Activated T-cell treated with anti-CD3 and anti-CD28 coated beads, Interleukin-2, amount 50 U/mL, for 24 hours (primary cell): ENCODE data around the gene COL19A1.

Experiments
- DNase-seq: peaks from one replicate; pipeline ENCODE4 v3.0.0-alpha.2; 2020
- H3K27ac Mint-ChIP-seq: 2 replicates; pipeline ENCODE4 v1.8.0; 2020; ENCODE audit warnings: mild to moderate bottlenecking, mixed read lengths
- H3K27me3 Mint-ChIP-seq: 2 replicates; pipeline ENCODE4 v1.8.0; 2020; ENCODE audit warnings: mixed read lengths
- H3K36me3 Mint-ChIP-seq: 2 replicates; pipeline ENCODE4 v1.8.0; 2020; ENCODE audit warnings: low read depth, mixed read lengths
- H3K4me1 Mint-ChIP-seq: 2 replicates; pipeline ENCODE4 v1.8.0; 2020; ENCODE audit warnings: low read depth, mixed read lengths
- H3K4me3 Mint-ChIP-seq: 2 replicates; pipeline ENCODE4 v1.8.0; 2020; ENCODE audit warnings: mild to moderate bottlenecking, moderate library complexity, mixed read lengths
- H3K9me3 Mint-ChIP-seq: 2 replicates; pipeline ENCODE4 v1.8.0; 2020; ENCODE audit warnings: mixed read lengths

COL19A1 gene

GRCh38 chr6:70145178-70145577 is 278.8 kb downstream of the COL19A1 start:
- Mint-ChIP-seq H3K27me3 (peaks cover 3% of the 10 kb centered on the region), H3K9me3 (peaks cover 3% of the 10 kb centered on the region), H3K4me3 (no peak overlapping the region), H3K27ac (no peak overlapping the region), H3K4me1 (no peaks in the 10 kb centered on the region), H3K36me3 (no peaks in the 10 kb centered on the region)
- DNase-seq, result no peak

- Mint-ChIP-seq H3K27ac (no peak overlapping the region), H3K9me3 (peaks cover 3% of the 10 kb centered on the region), H3K27me3 (peaks cover 3% of the 10 kb centered on the region), H3K36me3 (no peaks in the 10 kb centered on the region), H3K4me1 (no peaks in the 10 kb centered on the region), H3K4me3 (no peak overlapping the region)
- DNase-seq, result no peak
Observed at GRCh38 chr6:70149209-70149788, 282.9 kb downstream of the COL19A1 start.

GRCh38 chr6:70150521-70150920 is 284.2 kb downstream of the COL19A1 start:
- Mint-ChIP-seq H3K4me3 (no peak overlapping the region), H3K4me1 (no peaks in the 10 kb centered on the region)

GRCh38 chr6:70151616-70152015 is 285.3 kb downstream of the COL19A1 start:
- peaks cover 2% of the 10 kb centered on the region for H3K27me3 Mint-ChIP-seq
- H3K4me3 Mint-ChIP-seq, result no peak overlapping the region
- H3K4me1 Mint-ChIP-seq, result no peaks in the 10 kb centered on the region
- no peak for DNase-seq
- H3K27ac Mint-ChIP-seq, result no peak overlapping the region
- H3K36me3 Mint-ChIP-seq, result no peaks in the 10 kb centered on the region
- H3K9me3 Mint-ChIP-seq, result no peaks in the 10 kb centered on the region

More at GRCh38 chr6:70150521-70150920, 284.2 kb downstream of the COL19A1 start:
- no peaks in the 10 kb centered on the region for H3K9me3 Mint-ChIP-seq
- H3K27me3 Mint-ChIP-seq, result no peaks in the 10 kb centered on the region
- no peak overlapping the region for H3K27ac Mint-ChIP-seq
- H3K36me3 Mint-ChIP-seq, result no peaks in the 10 kb centered on the region
- no peak for DNase-seq

GRCh38 chr6:70152786-70153185 is 286.4 kb downstream of the COL19A1 start:
- Mint-ChIP-seq H3K27ac (no peak overlapping the region), H3K27me3 (peaks cover 4% of the 10 kb centered on the region), H3K9me3 (no peaks in the 10 kb centered on the region), H3K4me3 (no peak overlapping the region), H3K36me3 (no peaks in the 10 kb centered on the region), H3K4me1 (no peaks in the 10 kb centered on the region)
- DNase-seq, result no peak

- Mint-ChIP-seq H3K36me3 (no peaks in the 10 kb centered on the region), H3K4me1 (no peaks in the 10 kb centered on the region), H3K4me3 (no peak overlapping the region)
Observed at GRCh38 chr6:70157086-70157485, 290.7 kb downstream of the COL19A1 start.

GRCh38 chr6:70160276-70160675 is 293.9 kb downstream of the COL19A1 start:
- Mint-ChIP-seq H3K27me3 (peaks cover 28% of the 10 kb centered on the region), H3K36me3 (no peaks in the 10 kb centered on the region), H3K4me3 (no peak overlapping the region), H3K4me1 (no peaks in the 10 kb centered on the region), H3K27ac (no peak overlapping the region), H3K9me3 (no peaks in the 10 kb centered on the region)
- no peak for DNase-seq

More at GRCh38 chr6:70157086-70157485, 290.7 kb downstream of the COL19A1 start:
- DNase-seq, result no peak
- H3K27me3 Mint-ChIP-seq, result peaks cover 11% of the 10 kb centered on the region
- no peak overlapping the region for H3K27ac Mint-ChIP-seq
- H3K9me3 Mint-ChIP-seq, result no peaks in the 10 kb centered on the region

GRCh38 chr6:70162972-70163371 is 296.6 kb downstream of the COL19A1 start:
- no peak overlapping the region for H3K27ac Mint-ChIP-seq
- DNase-seq, result no peak
- peaks cover 40% of the 10 kb centered on the region for H3K27me3 Mint-ChIP-seq
- peaks cover 3% of the 10 kb centered on the region for H3K4me1 Mint-ChIP-seq
- H3K9me3 Mint-ChIP-seq, result no peaks in the 10 kb centered on the region
- no peak overlapping the region for H3K4me3 Mint-ChIP-seq
- no peaks in the 10 kb centered on the region for H3K36me3 Mint-ChIP-seq

- no peak overlapping the region for H3K4me3 Mint-ChIP-seq
- H3K27me3 Mint-ChIP-seq, result peaks cover 41% of the 10 kb centered on the region
- peaks cover 3% of the 10 kb centered on the region for H3K4me1 Mint-ChIP-seq
- H3K36me3 Mint-ChIP-seq, result no peaks in the 10 kb centered on the region
- H3K9me3 Mint-ChIP-seq, result no peaks in the 10 kb centered on the region
- no peak for DNase-seq
- no peak overlapping the region for H3K27ac Mint-ChIP-seq
Observed at GRCh38 chr6:70163795-70164194, 297.4 kb downstream of the COL19A1 start.

- no peak overlapping the region for H3K27ac Mint-ChIP-seq
- no peak for DNase-seq
- no peak overlapping the region for H3K4me3 Mint-ChIP-seq
- no peaks in the 10 kb centered on the region for H3K9me3 Mint-ChIP-seq
- H3K27me3 Mint-ChIP-seq, result peaks cover 44% of the 10 kb centered on the region
- H3K36me3 Mint-ChIP-seq, result no peaks in the 10 kb centered on the region
- peaks cover 3% of the 10 kb centered on the region for H3K4me1 Mint-ChIP-seq
Observed at GRCh38 chr6:70164556-70164955, 298.2 kb downstream of the COL19A1 start.

GRCh38 chr6:70166088-70166958 is 300.0 kb downstream of the COL19A1 start:
- peak; percentile 40 for DNase-seq
- Mint-ChIP-seq H3K36me3 (no peaks in the 10 kb centered on the region), H3K27ac (no peak overlapping the region), H3K27me3 (peaks cover 42% of the 10 kb centered on the region), H3K4me3 (no peak overlapping the region), H3K9me3 (no peaks in the 10 kb centered on the region), H3K4me1 (peaks cover 3% of the 10 kb centered on the region)

GRCh38 chr6:70168681-70169377 is 302.5 kb downstream of the COL19A1 start:
- H3K36me3 Mint-ChIP-seq, result no peaks in the 10 kb centered on the region
- DNase-seq, result no peak
- H3K27me3 Mint-ChIP-seq, result peaks cover 37% of the 10 kb centered on the region
- no peaks in the 10 kb centered on the region for H3K9me3 Mint-ChIP-seq
- no peak overlapping the region for H3K27ac Mint-ChIP-seq
- peaks cover 3% of the 10 kb centered on the region for H3K4me1 Mint-ChIP-seq
- no peak overlapping the region for H3K4me3 Mint-ChIP-seq

GRCh38 chr6:70171236-70171635 is 304.9 kb downstream of the COL19A1 start:
- no peaks in the 10 kb centered on the region for H3K36me3 Mint-ChIP-seq
- no peaks in the 10 kb centered on the region for H3K9me3 Mint-ChIP-seq
- H3K27ac Mint-ChIP-seq, result no peak overlapping the region
- DNase-seq, result no peak
- no peak overlapping the region for H3K4me3 Mint-ChIP-seq
- H3K27me3 Mint-ChIP-seq, result peaks cover 19% of the 10 kb centered on the region
- peaks cover 3% of the 10 kb centered on the region for H3K4me1 Mint-ChIP-seq

GRCh38 chr6:70172252-70172651 is 305.9 kb downstream of the COL19A1 start:
- no peak overlapping the region for H3K4me3 Mint-ChIP-seq
- H3K9me3 Mint-ChIP-seq, result no peaks in the 10 kb centered on the region
- H3K27ac Mint-ChIP-seq, result no peak overlapping the region
- H3K36me3 Mint-ChIP-seq, result no peaks in the 10 kb centered on the region
- peaks cover 10% of the 10 kb centered on the region for H3K27me3 Mint-ChIP-seq
- H3K4me1 Mint-ChIP-seq, result no peaks in the 10 kb centered on the region
- no peak for DNase-seq

- no peak overlapping the region for H3K27ac Mint-ChIP-seq
Observed at GRCh38 chr6:70175770-70176169, 309.4 kb downstream of the COL19A1 start.

More at GRCh38 chr6:70175770-70176169, 309.4 kb downstream of the COL19A1 start:
- no peaks in the 10 kb centered on the region for H3K36me3 Mint-ChIP-seq
- DNase-seq, result no peak
- no peak overlapping the region for H3K4me3 Mint-ChIP-seq
- no peaks in the 10 kb centered on the region for H3K9me3 Mint-ChIP-seq
- peaks cover 5% of the 10 kb centered on the region for H3K27me3 Mint-ChIP-seq
- no peaks in the 10 kb centered on the region for H3K4me1 Mint-ChIP-seq
